Tibial nerve (tissue), 4 donors: ENCODE data around the gene CELA2B.

ENCODE experiments used
- CTCF ChIP-seq, 5 experiments: fragments of 200-600 bp in 3 of 5; fragments of 450-650 bp in 2 of 5; sonication (generic) in 3 of 5; IDR thresholded peaks; one replicate each; pipeline ENCODE4 v1.5.1; 2016 to 2019; ENCODE audit warnings: antibody characterized with exemption in 5 of 5, mild to moderate bottlenecking in 3 of 5, moderate library complexity in 2 of 5
- EP300 ChIP-seq, 2 donors: sonication (generic); formaldehyde crosslinking; IDR thresholded peaks; one replicate each; pipeline ENCODE4 v1.6.1; 2017; ENCODE audit warnings: antibody characterized with exemption in 2 of 2, mild to moderate bottlenecking in 1 of 2
- POLR2A ChIP-seq, 2 donors: fragments of 450-650 bp; IDR thresholded peaks; one replicate each; pipeline ENCODE4 v1.6.1; 2017; ENCODE audit warnings: antibody characterized with exemption in 2 of 2, mild to moderate bottlenecking in 2 of 2, moderate library complexity in 2 of 2

DNA sequence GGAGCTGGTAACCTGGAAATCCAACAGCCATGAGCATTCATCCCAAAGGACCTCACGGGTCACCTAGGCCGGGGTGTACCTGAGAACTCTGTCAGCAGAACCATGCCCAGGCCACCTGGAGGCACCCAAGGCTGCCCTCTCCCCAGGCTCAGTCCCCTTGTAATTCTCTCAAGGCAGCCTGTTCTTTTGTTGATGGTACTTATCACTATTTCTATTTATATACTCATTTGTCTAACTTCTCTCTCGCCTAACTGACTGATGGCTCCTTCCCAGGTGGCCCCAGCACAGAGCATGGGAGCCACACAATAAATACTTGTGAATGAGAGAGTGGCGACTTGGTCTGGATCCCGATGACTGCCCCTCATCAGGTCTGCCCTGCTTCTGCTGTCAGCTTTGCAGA lies 31.4 kb downstream of the CELA2B start:
- TF ChIP-seq CTCF (IDR thresholded peaks at IDR 0.05) (no peak), POLR2A (IDR thresholded peaks at IDR 0.05) (no peak), EP300 (IDR thresholded peaks at IDR 0.05) (no peak)
